HepG2 (cell line): Measurements from ENCODE around the gene RPH3AL. TPM values are rescaled to one million over a fixed set of nuclear protein-coding genes. Genes with fewer than 3 reads are reported as not detected.

Experiments
- AKAP8 ChIP-seq: sonication (generic); formaldehyde crosslinking; IDR thresholded peaks from 2 replicates; pipeline ENCODE4 v1.5.1; 2020; ENCODE audit warnings: mild to moderate bottlenecking, missing genetic modification reagents
- ESRRA ChIP-seq: sonication (generic); formaldehyde crosslinking; IDR thresholded peaks from 2 replicates; pipeline ENCODE4 v1.5.1; 2020; ENCODE audit warnings: mild to moderate bottlenecking, low read depth, missing genetic modification reagents
- HDAC1 ChIP-seq: sonication (generic); formaldehyde crosslinking; IDR thresholded peaks from 2 replicates; pipeline ENCODE4 v1.5.1; 2020; ENCODE audit warnings: mild to moderate bottlenecking, missing genetic modification reagents
- KDM2A ChIP-seq: sonication (generic); formaldehyde crosslinking; IDR thresholded peaks from 2 replicates; pipeline ENCODE4 v1.4.0; 2020; ENCODE audit warnings: low read depth, missing genetic modification reagents, borderline replicate concordance
- KDM5A ChIP-seq: fragments of 200-600 bp; sonication (generic); IDR thresholded peaks from 2 replicates; pipeline ENCODE4 v1.7.0; 2018; ENCODE audit warnings: antibody characterized with exemption, mild to moderate bottlenecking, low read length, borderline replicate concordance
- NR2F6 ChIP-seq, 2 experiments: IDR thresholded peaks; 2 replicates each; pipeline ENCODE4 v1.6.1; 2016; ENCODE audit warnings: antibody characterized with exemption in 1 of 2, mild to moderate bottlenecking in 1 of 2
- PITX1 ChIP-seq: sonication (generic); formaldehyde crosslinking; IDR thresholded peaks from 2 replicates; pipeline ENCODE4 v1.5.1; 2020; ENCODE audit warnings: mild to moderate bottlenecking, missing genetic modification reagents
- SMARCE1 ChIP-seq: fragments of 450-650 bp; IDR thresholded peaks from 2 replicates; pipeline ENCODE4 v1.6.1; 2017; ENCODE audit warnings: borderline replicate concordance
- SOX13 ChIP-seq, 3 experiments: fragments of 450-650 bp in 1 of 3; sonication (generic) in 1 of 3; formaldehyde crosslinking in 1 of 3; IDR thresholded peaks in 2 of 3; conservative IDR thresholded peaks in 1 of 3; 2 replicates each; pipeline versions ENCODE4 v1.5.0 to v1.6.1; 2016 to 2020; ENCODE audit warnings: antibody characterized with exemption in 1 of 3, mild to moderate bottlenecking in 1 of 3, missing compliant biosample characterization in 1 of 3, missing genetic modification reagents in 1 of 3, moderate library complexity in 1 of 3
- ZNF616 ChIP-seq: sonication (generic); formaldehyde crosslinking; IDR thresholded peaks from 2 replicates; pipeline ENCODE4 v1.5.0; 2020; ENCODE audit warnings: low read depth, mild to moderate bottlenecking, missing genetic modification reagents
- polyA plus RNA-seq, 8 experiments: library from polyadenylated mRNA; depleted of rRNA in 3 of 8; stranded (reverse) in 7 of 8; unstranded in 1 of 8; fragments of >200 nt; fragmentation: Illumina TruSeq in 4 of 8; extraction: Trizol in 4 of 8; gene quantifications; 2 replicates each; pipeline versions ENCODE4 v1.2.1 to v1.2.3, GENCODE V29; 2011 to 2016; ENCODE audit warnings: low read depth in 4 of 8, missing spikeins in 1 of 8, mixed read lengths in 1 of 8; ENCODE audit not compliant: insufficient read depth in 1 of 8
- total RNA-seq, 5 experiments: library from RNA; depleted of rRNA; stranded (reverse); fragments of >200 nt; fragmentation: Illumina TruSeq; extraction: Trizol; gene quantifications; 2 replicates each; pipeline ENCODE4 v1.2.3, GENCODE V29; 2016; ENCODE audit warnings: low read depth in 1 of 5
- TF ChIP-seq, protein P1 (sequence below): IDR thresholded peaks from 2 replicates; pipeline ENCODE4 v1.4.0; 2020; ENCODE audit warnings: mild to moderate bottlenecking, missing genetic modification reagents
- TF ChIP-seq, protein P2 (sequence below), 2 experiments: sonication (generic) in 1 of 2; formaldehyde crosslinking in 1 of 2; IDR thresholded peaks; 2 replicates each; pipeline versions ENCODE4 v1.5.1 to v1.6.1; 2011 to 2020; ENCODE audit warnings: borderline replicate concordance in 1 of 2, low read depth in 1 of 2, low read length in 1 of 2, mild to moderate bottlenecking in 1 of 2, missing genetic modification reagents in 1 of 2, moderate library complexity in 1 of 2
- TF ChIP-seq, protein P3 (sequence below): sonication (generic); formaldehyde crosslinking; conservative IDR thresholded peaks from 2 replicates; pipeline ENCODE4 v1.8.0; 2022; ENCODE audit warnings: low read depth, missing genetic modification reagents
- TF ChIP-seq, protein P4 (sequence below): IDR thresholded peaks from 2 replicates; pipeline ENCODE4 v1.6.1; 2016; ENCODE audit warnings: missing genetic modification reagents, missing compliant biosample characterization

RPH3AL gene
- total and polyA plus RNA-seq, 2 of the 13 experiments (the other 11 are each of a cell fraction or from before 2014, with no cell fraction given): 7.8 to 16.4 TPM

DNA sequence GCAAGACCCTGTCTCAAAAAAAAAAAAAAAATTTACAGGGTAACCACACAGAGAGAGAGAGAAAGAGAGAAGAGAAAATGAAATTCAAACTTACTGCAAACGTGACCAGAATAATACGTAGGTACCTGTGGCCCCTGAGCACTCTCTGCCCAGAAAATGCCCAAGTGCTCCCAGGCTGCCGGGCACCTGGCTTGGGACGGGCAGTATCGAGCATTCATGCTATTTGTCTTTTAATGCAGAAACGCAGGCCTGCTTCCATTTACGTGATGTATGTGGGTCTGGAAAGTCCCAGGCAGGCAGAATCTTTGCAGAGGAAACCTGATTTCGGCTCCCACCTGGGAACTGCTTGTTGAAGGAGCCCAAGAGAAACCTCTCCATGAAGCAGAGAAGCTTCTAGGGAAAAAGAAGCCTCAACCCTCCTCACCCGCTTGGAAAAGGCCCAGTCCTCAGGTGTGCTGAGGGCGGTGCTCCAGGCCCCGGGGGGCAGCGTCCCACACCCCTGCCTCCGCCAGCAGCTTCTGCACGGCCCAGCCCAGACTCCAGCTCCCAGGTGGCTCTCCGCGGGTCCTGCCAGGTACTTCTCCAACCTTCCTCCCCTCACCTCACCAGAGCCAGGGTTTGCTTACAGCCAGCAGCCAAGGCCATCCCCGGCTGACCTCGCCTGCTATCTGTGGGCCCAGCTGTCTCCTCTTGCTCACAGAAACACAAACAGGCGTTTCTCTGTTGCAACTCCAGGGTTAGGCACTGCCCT is 14.0 kb downstream of the RPH3AL start (continued):
- TF ChIP-seq, protein P1, sequence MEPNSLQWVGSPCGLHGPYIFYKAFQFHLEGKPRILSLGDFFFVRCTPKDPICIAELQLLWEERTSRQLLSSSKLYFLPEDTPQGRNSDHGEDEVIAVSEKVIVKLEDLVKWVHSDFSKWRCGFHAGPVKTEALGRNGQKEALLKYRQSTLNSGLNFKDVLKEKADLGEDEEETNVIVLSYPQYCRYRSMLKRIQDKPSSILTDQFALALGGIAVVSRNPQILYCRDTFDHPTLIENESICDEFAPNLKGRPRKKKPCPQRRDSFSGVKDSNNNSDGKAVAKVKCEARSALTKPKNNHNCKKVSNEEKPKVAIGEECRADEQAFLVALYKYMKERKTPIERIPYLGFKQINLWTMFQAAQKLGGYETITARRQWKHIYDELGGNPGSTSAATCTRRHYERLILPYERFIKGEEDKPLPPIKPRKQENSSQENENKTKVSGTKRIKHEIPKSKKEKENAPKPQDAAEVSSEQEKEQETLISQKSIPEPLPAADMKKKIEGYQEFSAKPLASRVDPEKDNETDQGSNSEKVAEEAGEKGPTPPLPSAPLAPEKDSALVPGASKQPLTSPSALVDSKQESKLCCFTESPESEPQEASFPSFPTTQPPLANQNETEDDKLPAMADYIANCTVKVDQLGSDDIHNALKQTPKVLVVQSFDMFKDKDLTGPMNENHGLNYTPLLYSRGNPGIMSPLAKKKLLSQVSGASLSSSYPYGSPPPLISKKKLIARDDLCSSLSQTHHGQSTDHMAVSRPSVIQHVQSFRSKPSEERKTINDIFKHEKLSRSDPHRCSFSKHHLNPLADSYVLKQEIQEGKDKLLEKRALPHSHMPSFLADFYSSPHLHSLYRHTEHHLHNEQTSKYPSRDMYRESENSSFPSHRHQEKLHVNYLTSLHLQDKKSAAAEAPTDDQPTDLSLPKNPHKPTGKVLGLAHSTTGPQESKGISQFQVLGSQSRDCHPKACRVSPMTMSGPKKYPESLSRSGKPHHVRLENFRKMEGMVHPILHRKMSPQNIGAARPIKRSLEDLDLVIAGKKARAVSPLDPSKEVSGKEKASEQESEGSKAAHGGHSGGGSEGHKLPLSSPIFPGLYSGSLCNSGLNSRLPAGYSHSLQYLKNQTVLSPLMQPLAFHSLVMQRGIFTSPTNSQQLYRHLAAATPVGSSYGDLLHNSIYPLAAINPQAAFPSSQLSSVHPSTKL (CRISPR knock-in tag): peak; percentile 60
- TF ChIP-seq ZNF616 (0 out of 2 replicates have a peak, but pooled peaks have one; percentile 29), HDAC1 (CRISPR knock-in tag) (peak; percentile 68), ESRRA (peak; percentile 44; the same call in 1 of the 2 replicates), KDM2A (CRISPR knock-in tag) (peak; percentile 54; the same call in 1 of the 2 replicates), SMARCE1 (no peak), PITX1 (CRISPR knock-in tag) (peak; percentile 69), NR2F6 (IDR thresholded peaks at IDR 0.05) (peak; percentile 79), NR2F6 (CRISPR knock-in tag; IDR thresholded peaks at IDR 0.05) (peak; percentile 86), AKAP8 (no peak), SOX13 (IDR thresholded peaks at IDR 0.05) (no peak), SOX13 (CRISPR knock-in tag; conservative IDR thresholded peaks at IDR 0.05 in 1 of 2, IDR thresholded peaks at IDR 0.05 in 1 of 2) (peak in 1 of 2 experiments; percentile 36; a peak in 1 of 4 replicates), KDM5A (no peak)
- TF ChIP-seq, protein P2, sequence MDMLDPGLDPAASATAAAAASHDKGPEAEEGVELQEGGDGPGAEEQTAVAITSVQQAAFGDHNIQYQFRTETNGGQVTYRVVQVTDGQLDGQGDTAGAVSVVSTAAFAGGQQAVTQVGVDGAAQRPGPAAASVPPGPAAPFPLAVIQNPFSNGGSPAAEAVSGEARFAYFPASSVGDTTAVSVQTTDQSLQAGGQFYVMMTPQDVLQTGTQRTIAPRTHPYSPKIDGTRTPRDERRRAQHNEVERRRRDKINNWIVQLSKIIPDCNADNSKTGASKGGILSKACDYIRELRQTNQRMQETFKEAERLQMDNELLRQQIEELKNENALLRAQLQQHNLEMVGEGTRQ (IDR thresholded peaks at IDR 0.05; ENCODE audit: low read depth, low read length): no peak
- TF ChIP-seq, protein P2 (CRISPR knock-in tag; IDR thresholded peaks at IDR 0.05; ENCODE audit: borderline replicate concordance): no peak
- TF ChIP-seq, protein P3, sequence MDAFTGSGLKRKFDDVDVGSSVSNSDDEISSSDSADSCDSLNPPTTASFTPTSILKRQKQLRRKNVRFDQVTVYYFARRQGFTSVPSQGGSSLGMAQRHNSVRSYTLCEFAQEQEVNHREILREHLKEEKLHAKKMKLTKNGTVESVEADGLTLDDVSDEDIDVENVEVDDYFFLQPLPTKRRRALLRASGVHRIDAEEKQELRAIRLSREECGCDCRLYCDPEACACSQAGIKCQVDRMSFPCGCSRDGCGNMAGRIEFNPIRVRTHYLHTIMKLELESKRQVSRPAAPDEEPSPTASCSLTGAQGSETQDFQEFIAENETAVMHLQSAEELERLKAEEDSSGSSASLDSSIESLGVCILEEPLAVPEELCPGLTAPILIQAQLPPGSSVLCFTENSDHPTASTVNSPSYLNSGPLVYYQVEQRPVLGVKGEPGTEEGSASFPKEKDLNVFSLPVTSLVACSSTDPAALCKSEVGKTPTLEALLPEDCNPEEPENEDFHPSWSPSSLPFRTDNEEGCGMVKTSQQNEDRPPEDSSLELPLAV (CRISPR knock-in tag): no peak
- TF ChIP-seq, protein P4, sequence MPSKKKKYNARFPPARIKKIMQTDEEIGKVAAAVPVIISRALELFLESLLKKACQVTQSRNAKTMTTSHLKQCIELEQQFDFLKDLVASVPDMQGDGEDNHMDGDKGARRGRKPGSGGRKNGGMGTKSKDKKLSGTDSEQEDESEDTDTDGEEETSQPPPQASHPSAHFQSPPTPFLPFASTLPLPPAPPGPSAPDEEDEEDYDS (CRISPR knock-in tag): peak; percentile 12; the same call in 1 of the 2 replicates
